ENCODE measurements around the gene NAGLU. TPM values are rescaled to one million over a fixed set of nuclear protein-coding genes. Genes with fewer than 3 reads are reported as not detected.

NAGLU gene
- total and polyA plus RNA-seq, 2 of the 13 experiments (the other 11 are each of a cell fraction or from before 2014, with no cell fraction given), result 28.2 to 40.1 TPM

- TF ChIP-seq PRDM4 (CRISPR knock-in tag; IDR thresholded peaks at IDR 0.05; ENCODE audit: borderline replicate concordance) (peak; percentile 90; the same call in 1 of the 2 replicates), RFX1 (IDR thresholded peaks at IDR 0.05) (no peak), ZNF44 (CRISPR knock-in tag; IDR thresholded peaks at IDR 0.05) (no peak; the same call in 1 of the 2 replicates), KAT7 (CRISPR knock-in tag; IDR thresholded peaks at IDR 0.05; ENCODE audit: borderline replicate concordance) (peak; percentile 63; the same call in 1 of the 2 replicates), ZNF225 (CRISPR knock-in tag; IDR thresholded peaks at IDR 0.05) (no peak; the same call in 1 of the 2 replicates), ZBTB42 (CRISPR knock-in tag; IDR thresholded peaks at IDR 0.05) (no peak), TEAD2 (CRISPR knock-in tag; IDR thresholded peaks at IDR 0.05) (no peak), ZFP36L1 (CRISPR knock-in tag; IDR thresholded peaks at IDR 0.05) (peak; percentile 50; the same call in 1 of the 2 replicates), MTERF4 (CRISPR knock-in tag; IDR thresholded peaks at IDR 0.05) (peak; percentile 48; the same call in 1 of the 2 replicates), HNRNPL (IDR thresholded peaks at IDR 0.05; ENCODE audit: low read depth, low read length) (no peak), MIXL1 (CRISPR knock-in tag; IDR thresholded peaks at IDR 0.05) (peak; percentile 74), ZNF639 (CRISPR knock-in tag; conservative IDR thresholded peaks at IDR 0.05) (peak; percentile 96), ZNF547 (CRISPR knock-in tag; IDR thresholded peaks at IDR 0.05) (peak; percentile 58), ZMYM2 (CRISPR knock-in tag; IDR thresholded peaks at IDR 0.05) (peak; percentile 90), TOE1 (CRISPR knock-in tag; IDR thresholded peaks at IDR 0.05) (no peak), NFAT5 (CRISPR knock-in tag; IDR thresholded peaks at IDR 0.05) (peak; percentile 13; the same call in 1 of the 2 replicates), TEAD3 (CRISPR knock-in tag; optimal IDR thresholded peaks at IDR 0.05; ENCODE audit: borderline replicate concordance) (peak; percentile 79)
These were observed 25.9 kb downstream of the NAGLU start, which contains the start of gene COASY (continued) for GRCh38 chr17:42561897-42562387.

Data from HepG2 (cell line).